GM18861 (cell line): ENCODE measurements around the gene SEPTIN10.
"Not testable (repeated sequence)": the region's sequence is repeated elsewhere in the genome, so short reads cannot be mapped to it uniquely, and the experiment has no call there.

ENCODE experiments used
- ATAC-seq: cut with Tn5 transposase; IDR thresholded peaks from one replicate; pipeline ENCODE4 v1.9.1; 2021; ENCODE audit not compliant: unreplicated experiment

Gene SEPTIN10

DNA sequence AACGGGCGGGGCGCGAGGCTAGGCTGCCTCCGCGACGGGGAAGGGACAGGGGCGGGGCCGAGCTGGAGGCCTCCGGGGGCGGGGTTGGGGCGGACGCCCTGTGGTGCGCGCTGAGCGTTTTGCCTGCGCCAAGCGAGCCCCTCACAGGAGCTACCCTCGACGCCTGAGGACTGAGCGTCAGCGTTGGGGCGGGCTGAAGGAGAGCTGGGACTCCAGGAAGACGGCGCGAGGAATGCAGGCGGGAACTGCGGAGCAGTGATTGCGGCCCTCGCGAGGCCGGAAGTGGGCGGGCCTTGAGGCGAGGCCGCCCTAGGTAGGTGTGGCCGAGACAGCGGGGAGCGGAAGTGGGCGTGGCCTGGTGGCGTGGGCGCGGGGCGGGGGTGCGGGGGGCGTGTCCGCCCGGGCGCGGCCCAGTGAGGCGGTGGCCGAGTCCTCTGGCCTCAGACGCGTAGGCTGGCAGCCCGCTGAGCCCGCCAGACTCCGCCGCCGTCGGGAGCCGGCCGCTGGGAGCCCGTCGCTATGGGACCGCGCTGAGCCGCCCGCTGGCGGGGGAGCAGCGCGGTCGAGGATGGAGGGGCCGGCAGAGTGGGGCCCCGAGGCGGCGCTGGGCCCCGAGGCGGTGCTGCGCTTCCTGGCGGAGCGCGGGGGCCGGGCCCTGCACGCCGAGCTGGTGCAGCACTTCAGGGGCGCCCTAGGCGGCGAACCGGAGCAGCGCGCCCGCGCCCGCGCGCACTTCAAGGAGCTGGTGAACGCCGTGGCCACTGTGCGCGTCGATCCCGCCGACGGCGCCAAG lies at the start of gene SEPTIN10, which contains the start of gene SOWAHC:
Gene SEPTIN10 (minus strand): TSS at position 45 of the 793 bp plus-strand sequence. CDS start 139 bp downstream, outside the sequence.
Gene SOWAHC (plus strand): TSS at position 443 of the 793 bp plus-strand sequence. CDS start 126 bp downstream, at position 569.
- ATAC-seq, result peak; percentile 68

DNA sequence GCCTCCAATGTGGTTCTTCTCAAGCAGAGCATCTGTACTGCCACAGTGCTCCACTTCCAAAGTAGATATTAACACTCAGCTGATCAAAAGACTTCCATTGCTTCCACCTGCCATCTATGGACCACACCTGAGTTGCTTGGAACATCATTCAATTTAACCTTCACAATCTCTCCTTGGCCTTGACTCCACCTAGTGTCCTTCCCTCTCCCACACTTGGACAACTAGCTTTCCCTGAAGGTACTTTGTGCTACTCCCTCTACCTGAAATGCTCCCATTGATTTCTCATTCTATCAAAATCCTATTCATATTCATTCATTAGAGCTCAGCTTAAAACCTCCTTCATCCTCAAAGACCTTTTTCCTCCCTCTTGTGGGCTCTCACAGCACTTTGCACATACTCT lies 49.1 kb upstream of the SEPTIN10 start:
- ATAC-seq, result no peak

DNA sequence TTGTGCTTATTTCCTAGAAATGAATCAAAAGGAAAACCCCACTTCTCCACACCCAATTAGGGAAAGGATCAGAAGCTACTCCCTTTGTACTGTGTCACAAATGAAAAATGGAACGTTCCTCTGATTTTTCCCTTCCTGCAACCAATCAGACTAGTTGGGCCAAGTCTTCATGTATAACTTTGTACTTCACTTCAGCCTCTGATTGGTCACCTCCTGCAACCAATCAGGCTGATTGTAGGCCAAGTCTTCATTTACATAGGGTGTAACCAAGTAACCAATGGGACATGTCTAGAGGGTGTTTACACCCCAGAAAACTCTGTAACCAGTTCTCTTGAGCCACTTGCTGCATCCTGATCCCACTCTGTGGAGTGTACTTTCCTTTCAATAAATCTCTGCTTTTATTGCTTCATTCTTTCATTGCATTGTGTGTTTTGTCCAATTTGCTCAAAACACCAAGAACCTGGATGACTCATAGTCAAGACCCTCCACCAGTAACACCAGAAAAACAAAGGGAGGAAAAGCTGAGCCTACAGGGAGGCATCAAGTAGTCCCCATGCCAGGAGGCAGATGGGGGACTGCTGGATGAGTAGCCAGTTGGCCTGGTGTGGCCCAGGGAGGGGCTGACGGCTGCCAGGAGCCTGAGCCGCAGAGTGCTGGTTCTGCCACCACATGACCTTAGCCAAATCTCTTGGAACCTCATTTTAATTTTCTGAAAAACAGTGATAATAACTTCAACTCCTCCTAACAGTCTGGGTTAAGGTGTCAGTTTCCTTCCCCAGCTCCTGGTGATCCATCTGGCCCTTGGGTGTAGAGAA lies 46.5 kb upstream of the SEPTIN10 start:
- no peak for ATAC-seq

DNA sequence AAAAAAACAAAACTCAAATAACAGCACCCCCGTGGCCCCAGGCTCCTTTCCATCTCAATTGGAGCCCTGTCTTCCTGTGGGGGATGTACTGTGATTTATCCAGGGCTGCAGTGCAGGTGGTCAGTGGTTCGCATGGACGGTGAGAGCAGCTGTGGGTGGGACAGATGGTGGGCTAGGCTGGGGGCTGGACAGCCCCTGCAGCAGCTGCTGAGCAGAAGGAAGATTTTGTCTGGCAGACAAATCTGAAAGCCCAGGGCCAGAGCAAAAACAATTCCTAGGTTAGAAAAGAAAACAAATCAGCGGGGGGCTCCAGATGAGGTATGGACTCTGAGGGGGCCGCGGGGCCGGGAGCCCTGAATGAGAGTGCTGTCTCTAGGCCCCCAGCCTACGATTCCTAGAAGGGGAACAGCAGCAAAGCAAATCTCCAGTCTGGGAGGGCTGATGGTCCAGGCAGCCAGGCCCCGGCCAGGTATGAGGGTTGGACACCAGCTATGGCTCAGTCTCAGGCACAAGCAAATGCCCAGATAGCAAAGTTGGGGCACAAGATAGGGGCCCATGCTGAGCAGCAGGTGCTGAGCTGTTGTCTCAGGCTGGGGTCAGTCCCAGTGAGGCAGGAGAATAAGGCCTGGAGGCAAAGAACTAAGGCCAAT lies 45.8 kb upstream of the SEPTIN10 start:
- no peak for ATAC-seq

DNA sequence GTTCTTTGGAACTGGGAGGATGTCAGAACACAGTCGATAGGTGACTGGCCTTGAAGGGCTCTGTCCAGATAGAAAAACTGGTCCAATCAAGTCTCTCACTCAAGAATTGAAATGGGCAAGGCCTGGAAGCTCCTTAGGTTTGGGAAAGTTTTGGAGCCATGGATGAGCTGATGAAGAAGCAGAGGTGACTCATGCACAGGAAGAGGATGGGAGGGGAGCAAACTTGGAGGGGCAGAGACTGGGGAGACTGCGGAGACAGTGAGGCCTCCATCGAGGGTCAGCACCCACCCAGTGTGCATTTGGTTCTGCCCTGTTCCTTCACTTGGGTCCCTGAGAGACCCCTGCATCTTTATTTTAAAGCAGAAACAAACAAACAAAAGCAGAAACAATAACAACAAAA lies 41.5 kb upstream of the SEPTIN10 start:
- ATAC-seq, result no peak

DNA sequence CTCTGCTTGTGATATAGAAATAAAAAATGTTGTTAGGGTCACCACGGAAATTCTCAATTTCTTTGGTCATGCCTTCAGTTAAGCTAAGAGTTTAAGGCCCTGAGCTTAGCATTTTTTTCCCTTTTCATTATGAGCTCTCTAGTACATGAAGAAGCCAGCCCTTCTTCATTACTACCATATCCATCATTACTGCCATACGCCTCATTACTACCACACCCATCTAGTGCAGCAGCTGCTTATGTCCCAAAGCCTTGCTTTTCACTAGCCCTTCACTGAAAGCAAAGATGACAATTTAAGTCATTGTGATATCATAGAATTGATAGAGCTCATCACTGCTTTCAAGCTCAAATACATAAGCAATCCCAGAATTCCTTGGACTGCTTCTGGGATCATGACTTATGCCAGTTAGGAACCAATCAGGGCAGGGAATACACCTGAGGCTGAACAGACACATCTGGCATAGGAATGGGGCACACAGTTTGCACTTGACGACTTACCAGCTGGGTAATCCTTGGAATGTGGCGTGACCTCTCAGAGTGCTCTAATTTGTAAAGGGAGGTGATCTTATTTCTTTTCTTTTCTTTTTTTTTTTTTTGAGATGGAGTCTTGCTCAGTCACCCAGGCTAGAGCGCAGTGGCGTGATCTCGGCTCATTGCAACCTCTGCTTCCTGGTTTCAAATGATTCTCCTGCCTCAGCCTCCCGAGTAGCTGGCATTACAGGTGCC lies 40.7 kb upstream of the SEPTIN10 start:
- ATAC-seq, result no peak

DNA sequence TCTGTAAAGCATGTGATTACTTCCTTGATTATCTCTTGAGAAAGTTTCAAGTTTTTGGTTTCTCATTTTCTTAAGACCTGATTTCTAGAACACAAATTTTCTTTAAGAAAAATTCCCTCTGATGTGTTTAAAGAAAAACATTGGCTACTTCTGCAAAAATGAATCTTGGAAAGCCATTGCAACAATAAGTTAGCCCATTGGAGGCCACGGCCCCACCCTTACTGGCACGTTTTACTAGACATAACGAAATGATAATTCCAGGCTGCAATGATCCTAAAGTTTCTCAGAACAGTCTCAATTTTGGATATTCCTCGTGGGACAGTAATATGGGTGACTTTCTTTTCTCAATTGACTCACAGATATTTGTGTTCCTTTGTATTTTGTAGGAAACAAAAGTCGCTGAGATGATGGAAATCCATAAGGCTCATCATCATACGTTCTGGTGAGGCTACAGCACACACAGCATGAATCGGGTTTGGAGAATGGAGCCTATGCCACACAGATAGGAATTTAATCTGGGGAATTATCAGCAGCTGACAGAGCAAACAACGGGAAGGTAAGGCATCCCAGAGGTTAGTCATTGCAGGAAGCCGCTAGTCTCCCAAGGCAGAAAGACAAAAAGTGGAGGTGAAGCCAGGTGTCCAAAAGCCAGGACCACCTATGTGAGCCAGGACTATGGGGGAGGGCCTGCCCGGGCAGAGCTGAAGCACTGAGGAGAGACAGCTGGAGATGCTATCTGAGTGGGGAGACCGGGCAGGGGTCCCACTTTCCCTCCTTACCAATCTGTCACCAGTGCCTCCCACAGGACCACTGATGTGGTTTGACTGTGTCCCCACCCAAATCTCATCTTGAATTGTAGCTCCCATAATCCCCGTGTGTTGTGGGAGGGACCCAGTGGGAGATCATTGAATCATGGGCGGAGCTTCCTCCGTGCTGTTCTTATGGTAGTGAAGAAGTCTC lies 36.2 kb upstream of the SEPTIN10 start:
- ATAC-seq, result no peak

DNA sequence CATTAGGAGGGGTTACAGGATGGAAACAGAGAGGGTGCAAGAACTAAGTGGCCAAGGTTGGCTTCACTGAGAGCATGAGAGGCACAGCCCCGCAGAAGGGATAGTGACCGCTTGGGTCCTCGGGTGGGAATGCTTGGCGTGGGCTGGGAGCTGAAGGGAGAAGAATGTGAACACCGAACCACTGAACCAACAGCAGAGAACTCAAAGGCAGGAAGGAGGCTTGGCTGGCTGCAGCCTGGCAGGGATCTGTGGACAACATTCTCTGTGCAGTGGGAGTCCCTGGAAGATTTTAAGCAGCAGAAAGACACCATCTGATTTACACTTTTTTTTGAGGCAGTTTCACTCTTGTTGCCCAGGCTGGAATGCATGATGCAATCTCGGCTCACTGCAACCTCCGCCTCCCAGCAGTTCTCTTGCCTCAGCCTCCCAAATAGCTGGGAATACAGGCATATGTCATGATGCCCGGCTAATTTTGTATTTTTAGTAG lies 34.3 kb upstream of the SEPTIN10 start:
- no peak for ATAC-seq

DNA sequence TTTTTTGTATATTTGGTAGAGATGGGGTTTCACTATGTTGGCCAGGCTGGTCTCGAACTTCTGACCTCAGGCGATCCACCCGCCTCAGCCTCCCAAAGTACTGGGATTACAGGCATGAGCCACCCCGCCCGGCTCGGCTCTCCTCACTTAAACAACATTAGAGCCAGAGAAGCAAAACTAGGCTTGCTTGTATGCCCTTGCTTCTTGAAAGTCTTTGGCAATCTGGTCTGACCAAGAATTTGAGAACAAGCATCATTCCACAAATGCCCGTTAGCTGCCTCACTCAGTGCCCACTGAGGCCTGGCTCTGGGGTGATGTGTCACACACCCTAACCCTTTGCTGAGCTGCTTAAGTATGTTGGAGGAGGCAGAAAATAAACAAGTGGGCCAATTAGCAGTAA lies 33.9 kb upstream of the SEPTIN10 start:
- no peak for ATAC-seq

DNA sequence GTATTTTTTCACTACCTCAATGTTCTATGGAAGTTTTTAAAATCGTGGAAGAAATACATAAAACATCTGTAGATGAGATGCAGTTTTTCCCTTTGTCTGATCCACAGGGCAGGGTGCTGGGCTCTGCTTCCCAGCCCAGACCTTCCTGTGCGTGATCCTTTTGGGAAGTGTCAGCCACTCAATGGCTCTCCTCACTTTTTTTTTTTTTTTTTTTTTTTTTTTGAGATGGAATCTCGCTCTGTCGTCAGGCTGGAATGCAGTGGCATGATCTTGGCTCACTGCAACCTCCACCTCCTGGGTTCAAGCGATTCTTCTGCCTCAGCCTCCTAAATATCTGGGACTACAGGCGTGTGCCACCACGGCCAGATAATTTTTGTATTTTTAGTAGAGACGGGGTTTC lies 33.2 kb upstream of the SEPTIN10 start:
- ATAC-seq, result no peak

DNA sequence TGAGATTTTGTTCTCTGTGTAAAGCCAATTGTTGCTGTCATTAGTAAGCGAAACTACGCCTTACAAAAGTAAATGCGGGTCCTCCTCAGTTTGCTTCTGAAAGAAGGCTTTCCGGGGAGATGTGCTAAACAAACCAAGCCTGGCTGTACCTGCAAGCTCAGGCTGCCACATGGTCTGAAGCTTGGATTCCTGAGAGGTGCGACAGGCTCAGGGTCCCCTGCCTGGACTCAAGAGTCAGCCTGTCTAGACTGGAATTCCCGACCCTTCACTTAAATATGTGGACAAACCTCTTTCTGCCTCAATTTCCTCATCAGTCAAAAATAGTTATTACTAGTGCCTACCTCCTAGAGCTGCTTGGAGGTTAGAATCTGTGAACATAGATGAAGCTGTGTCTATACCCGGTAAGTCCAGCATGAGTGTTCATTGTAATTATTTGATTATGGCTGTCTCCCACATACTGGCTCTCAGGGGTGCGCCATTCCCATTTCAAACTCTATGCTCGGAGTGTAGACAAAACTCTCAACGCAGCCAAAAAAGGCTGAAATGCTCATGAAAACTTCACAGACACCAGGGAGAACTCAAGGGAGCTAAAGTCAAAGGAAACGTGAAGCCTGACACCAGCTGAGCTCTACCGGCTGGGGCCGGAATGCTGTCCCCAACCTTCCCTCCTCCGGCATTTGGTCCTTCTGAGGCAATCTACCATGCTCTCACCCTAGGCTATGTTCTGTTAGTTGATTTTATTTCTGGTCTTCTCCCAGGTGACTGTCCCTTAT lies 31.8 kb upstream of the SEPTIN10 start:
- no peak for ATAC-seq

DNA sequence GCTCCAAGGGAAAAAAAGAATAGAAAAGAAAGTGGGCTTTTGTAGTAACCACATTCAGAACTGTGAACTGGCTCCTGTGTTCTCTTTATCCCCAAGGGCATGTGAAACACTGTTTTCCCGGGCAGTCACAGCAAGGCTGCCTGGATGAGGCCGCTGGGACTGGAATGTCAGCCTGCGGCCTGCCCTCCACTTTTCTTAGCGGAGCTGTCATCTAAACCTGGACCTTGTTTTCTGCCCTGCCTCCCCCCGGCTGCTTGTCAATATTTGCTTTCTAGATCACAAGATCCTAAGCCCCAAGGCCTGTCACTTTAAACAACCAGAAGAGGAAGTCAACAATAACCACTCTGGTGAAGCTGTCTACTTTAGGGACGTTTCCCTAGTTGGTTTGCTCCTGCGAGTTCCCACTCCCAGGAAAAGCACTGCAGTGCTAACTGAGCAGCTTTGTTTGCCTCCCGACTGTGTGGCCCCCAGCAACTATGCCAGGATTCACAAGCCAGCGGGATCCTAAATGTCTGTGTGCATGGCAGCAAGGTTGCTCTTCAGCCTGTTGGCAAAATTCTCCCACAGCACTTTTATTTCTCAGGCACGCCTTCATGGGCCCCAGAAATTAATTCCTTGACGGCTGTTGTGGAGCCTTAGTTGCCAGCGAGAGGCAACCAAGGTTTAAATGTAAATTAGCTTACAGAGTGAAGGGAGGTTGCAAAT lies 31.0 kb upstream of the SEPTIN10 start:
- ATAC-seq, result no peak

DNA sequence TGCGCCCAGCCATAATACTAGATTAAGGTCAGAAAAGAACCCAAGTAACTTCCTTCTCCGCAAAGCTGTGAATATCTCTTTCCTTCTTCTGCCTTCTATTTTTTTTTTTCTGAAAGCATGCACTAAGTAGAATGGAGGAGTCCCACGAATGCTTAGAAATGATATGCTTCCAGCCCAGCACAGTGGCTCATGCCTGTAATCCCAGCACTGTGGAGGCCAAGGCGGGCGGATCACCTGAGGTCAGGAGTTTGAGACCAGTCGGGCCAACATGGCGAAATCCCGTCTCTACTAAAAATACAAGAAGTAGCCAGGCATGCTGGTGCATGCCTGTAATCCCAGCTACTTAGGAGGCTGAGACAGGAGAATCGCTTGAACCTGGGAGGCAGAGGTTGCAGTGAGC lies 26.2 kb upstream of the SEPTIN10 start:
- not testable (repeated sequence) for ATAC-seq

DNA sequence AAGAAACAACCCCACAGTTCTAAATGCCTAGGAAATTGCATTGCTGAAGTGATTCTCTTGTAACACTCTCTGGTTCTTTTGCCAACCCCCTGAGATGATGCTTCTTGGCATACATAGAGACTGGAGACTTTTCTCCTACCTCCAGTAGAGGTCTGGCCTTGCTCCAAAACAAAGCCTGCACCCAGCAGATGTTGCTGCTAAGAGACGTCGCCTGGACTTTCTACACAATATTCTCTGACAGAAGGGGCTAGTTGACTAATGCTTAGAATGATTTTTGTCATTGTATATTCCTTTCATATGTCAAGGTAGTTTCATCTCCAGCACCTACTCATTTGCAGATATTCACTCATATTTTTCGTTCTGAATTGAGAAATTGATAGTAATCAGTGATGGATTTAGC lies 25.0 kb upstream of the SEPTIN10 start:
- ATAC-seq, result no peak

DNA sequence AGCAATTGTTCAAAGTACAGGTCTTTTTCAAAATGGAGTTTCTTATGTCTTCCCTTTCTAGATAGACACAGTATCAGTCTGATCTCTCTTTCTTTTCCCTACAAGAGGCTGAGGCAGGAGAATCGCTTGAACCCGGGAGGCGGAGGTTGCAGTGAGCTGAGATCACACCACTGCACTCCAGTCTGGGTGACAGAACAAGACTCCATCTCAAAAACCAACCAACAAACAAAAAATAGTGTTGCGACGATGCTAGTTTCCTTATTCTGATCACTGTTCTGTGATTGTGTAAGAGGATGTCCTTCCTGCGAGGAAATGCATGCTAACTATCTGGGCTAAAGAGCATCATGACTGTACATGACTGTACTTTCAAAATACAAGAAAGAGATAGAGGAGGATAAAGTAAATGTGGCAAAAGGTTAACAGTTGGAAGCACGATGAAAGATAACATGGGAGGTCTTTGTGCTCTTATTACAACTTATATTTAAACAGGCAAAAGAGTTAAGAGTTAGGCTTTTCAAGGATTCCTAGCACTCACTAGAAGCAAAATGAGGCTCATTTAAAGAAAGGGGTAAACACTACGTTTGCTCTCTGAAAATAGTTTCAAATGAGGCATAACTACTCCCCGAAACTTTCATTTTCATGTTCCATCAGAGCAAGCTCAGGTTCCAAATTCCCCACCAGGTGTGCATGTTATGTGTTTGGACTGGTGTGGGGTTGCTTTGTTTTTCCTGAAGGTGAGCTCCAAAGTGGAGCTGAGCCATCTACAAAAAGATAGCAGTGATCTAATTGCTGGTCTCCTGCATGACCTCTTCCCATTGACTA lies 24.2 kb upstream of the SEPTIN10 start:
- peak; percentile 54 for ATAC-seq

DNA sequence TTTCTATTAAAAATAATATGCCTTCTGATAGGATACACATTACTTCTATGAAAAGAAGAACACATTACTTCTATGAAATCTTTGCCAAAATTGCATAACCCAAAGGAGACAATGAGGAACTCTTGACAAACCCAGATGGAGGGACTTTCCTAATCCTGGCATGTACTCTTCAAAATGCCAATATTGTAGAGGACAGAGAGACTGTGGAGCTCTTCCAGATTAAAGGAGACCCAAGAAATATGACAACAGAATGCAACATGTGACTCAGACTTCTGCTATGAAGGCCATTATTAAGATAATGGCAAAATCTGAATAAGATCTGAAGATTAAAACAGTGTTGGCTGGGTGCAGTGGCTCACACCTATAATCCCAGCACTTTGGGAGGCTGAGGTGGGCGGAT lies 22.6 kb upstream of the SEPTIN10 start:
- ATAC-seq, result no peak
